ENCODE data around the gene TTC23L.

Gene TTC23L

DNA sequence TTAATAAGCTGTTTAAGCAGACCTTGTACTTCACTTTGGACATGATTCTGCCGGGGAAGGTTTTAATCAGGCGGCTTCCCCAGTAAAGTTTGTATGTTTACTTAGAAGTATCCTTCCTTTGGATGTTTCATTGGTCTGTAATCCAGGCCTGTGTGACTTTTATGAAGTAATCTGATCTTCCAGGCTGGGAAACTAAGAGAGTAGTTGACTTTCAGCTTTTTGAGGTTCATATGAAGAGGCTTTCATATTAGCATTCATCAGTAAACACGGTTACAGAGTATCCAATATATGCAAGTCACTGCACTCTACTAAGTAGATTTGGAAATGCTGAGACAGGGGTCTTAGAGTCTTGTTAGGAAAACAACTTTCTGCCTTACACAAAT is 91.5 kb downstream of the TTC23L start:
- Mint-ChIP-seq H3K4me1 (ENCODE audit: low read depth) (peaks cover 42% of the 10 kb centered on the region), H3K36me3 (peaks cover 6% of the 10 kb centered on the region), H3K4me3 (peak overlapping the region; percentile 97), H3K27me3 (no peaks in the 10 kb centered on the region), H3K27ac (peak overlapping the region; percentile 91), H3K9me3 (ENCODE audit: low read depth) (no peaks in the 10 kb centered on the region)

DNA sequence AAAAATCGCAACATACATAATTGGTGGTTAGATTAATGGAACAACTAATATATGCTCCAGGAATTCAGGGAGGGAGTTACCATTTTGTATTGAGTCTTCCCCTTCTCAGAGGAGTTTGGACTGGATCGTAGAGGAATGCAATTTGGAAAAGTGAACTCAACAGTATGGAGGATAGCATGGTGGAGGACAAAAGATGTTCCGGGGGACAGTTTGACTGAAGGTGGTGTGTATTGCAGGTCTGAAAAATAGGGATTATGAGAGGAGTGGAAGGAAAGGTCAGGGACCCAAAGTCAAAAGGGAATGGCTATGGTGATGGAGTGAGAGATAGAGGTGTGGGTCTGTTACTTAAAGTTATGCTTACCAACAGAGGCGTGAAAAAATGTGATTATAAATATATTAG is 91.9 kb downstream of the TTC23L start:
- H3K4me3 Mint-ChIP-seq = peak overlapping the region; percentile 97
- no peaks in the 10 kb centered on the region for H3K27me3 Mint-ChIP-seq
- no peaks in the 10 kb centered on the region for H3K9me3 Mint-ChIP-seq (ENCODE audit: low read depth)
- peaks cover 40% of the 10 kb centered on the region for H3K4me1 Mint-ChIP-seq (ENCODE audit: low read depth)
- H3K36me3 Mint-ChIP-seq = peaks cover 4% of the 10 kb centered on the region
- peak overlapping the region; percentile 91 for H3K27ac Mint-ChIP-seq

DNA sequence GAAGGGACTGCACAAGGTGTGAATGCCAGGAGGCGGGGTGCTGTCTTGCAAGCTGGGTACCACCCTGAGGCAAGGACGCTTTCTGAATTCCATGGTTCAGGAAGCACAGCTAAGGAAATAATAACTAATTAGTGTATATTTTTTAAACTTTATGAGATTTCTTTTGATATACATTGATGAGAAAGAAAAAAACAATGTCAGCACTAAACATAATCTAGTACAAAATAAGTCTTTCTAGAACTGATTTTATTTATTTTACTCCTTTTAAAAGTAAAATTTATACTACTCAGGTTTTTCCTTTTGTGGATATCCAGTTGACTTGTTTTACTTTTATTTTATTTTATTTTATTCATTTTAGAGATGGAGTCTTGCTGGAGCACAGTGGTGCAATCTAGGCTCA is 94.0 kb downstream of the TTC23L start:
- peaks cover 6% of the 10 kb centered on the region for H3K36me3 Mint-ChIP-seq
- H3K9me3 Mint-ChIP-seq (ENCODE audit: low read depth) = no peaks in the 10 kb centered on the region
- no peak overlapping the region for H3K27ac Mint-ChIP-seq
- peaks cover 40% of the 10 kb centered on the region for H3K4me1 Mint-ChIP-seq (ENCODE audit: low read depth)
- H3K4me3 Mint-ChIP-seq = no peak overlapping the region
- H3K27me3 Mint-ChIP-seq = no peaks in the 10 kb centered on the region

DNA sequence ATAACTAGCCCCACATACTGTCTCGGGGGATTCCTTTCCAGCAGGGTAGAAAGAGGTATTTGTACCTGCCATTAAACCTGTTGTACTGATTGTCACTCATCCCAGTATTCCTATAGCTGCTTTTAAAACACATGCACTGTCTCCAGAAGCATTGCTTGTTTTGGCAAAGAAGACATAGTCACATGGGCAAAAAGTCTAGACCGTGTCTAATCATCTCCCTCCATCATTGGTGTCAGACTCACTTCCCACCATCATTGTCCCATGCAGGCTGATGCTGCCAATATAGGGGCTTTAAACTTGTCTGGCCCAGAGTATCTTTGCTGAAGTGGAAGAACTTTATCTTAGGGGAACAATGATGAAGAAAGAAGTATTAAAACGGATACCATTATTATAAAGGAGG is 103.0 kb downstream of the TTC23L start:
- Mint-ChIP-seq H3K4me1 (ENCODE audit: low read depth) (no peaks in the 10 kb centered on the region), H3K4me3 (no peak overlapping the region), H3K27ac (no peak overlapping the region), H3K36me3 (peaks cover 10% of the 10 kb centered on the region), H3K9me3 (ENCODE audit: low read depth) (no peaks in the 10 kb centered on the region), H3K27me3 (no peaks in the 10 kb centered on the region)

DNA sequence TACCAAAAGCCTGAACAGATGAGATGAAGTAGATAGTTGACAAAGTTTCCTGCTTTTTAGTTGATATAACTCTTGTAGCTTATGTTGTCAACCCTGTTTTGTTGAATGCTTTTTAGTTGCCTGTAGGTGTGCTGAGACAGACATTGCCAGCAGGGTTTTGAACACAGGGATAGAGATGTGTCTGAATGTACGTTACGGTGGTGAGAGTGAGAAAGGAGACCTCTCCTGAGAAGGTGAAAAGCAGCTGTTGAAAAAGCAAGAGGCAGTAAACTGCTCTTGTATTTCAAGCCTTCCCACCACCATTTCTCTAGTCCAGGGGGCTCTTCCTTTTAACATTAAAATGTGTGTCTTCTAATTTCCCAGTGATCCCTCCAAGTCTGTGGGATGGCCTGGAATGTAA is 105.1 kb downstream of the TTC23L start:
- no peaks in the 10 kb centered on the region for H3K27me3 Mint-ChIP-seq
- no peaks in the 10 kb centered on the region for H3K9me3 Mint-ChIP-seq (ENCODE audit: low read depth)
- H3K4me3 Mint-ChIP-seq = no peak overlapping the region
- peak overlapping the region; percentile 11 for H3K27ac Mint-ChIP-seq
- H3K36me3 Mint-ChIP-seq = peaks cover 6% of the 10 kb centered on the region
- no peaks in the 10 kb centered on the region for H3K4me1 Mint-ChIP-seq (ENCODE audit: low read depth)

DNA sequence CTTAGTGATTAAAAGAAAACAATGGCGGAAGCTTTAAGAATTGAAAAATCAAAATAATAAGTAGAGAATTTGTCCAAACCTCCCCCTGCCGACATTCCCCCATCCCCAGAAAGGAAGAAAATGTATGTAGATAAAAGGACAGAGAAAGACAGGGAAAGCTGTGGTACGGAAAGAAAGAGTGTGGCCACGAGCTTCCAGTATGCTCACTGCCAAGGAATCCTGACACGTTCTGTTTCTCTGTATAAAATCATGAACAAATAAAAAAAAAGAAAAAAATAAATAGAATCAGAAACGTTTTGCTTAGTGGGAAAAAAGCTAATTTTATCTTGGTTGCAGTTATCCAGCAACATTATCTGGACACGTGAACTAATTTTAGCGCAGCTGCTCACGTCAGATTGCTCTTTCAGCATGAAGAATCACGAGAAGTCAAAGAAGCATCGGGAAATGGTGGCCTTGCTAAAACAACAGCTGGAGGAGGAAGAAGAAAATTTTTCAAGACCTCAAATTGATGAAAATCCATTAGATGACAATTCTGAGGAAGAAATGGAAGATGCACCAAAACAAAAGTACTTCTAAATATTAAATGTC is 105.6 kb downstream of the TTC23L start:
- H3K4me1 Mint-ChIP-seq (ENCODE audit: low read depth) = no peaks in the 10 kb centered on the region
- no peaks in the 10 kb centered on the region for H3K27me3 Mint-ChIP-seq
- H3K9me3 Mint-ChIP-seq (ENCODE audit: low read depth) = no peaks in the 10 kb centered on the region
- H3K4me3 Mint-ChIP-seq = no peak overlapping the region
- H3K36me3 Mint-ChIP-seq = peaks cover 9% of the 10 kb centered on the region
- no peak overlapping the region for H3K27ac Mint-ChIP-seq

All from activated naive CD8-positive, alpha-beta T cell (primary cell).